Measurements from ENCODE around the gene ARID3B.
"Not testable (repeated sequence)": the region's sequence is repeated elsewhere in the genome, so short reads cannot be mapped to it uniquely, and the experiment has no call there.

The ARID3B gene, protein sequence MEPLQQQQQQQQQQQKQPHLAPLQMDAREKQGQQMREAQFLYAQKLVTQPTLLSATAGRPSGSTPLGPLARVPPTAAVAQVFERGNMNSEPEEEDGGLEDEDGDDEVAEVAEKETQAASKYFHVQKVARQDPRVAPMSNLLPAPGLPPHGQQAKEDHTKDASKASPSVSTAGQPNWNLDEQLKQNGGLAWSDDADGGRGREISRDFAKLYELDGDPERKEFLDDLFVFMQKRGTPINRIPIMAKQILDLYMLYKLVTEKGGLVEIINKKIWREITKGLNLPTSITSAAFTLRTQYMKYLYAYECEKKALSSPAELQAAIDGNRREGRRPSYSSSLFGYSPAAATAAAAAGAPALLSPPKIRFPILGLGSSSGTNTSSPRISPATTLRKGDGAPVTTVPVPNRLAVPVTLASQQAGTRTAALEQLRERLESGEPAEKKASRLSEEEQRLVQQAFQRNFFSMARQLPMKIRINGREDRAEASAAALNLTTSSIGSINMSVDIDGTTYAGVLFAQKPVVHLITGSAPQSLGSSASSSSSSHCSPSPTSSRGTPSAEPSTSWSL
- 40.8 to 60.9 reads per million in 2 donors for total RNA-seq

DNA sequence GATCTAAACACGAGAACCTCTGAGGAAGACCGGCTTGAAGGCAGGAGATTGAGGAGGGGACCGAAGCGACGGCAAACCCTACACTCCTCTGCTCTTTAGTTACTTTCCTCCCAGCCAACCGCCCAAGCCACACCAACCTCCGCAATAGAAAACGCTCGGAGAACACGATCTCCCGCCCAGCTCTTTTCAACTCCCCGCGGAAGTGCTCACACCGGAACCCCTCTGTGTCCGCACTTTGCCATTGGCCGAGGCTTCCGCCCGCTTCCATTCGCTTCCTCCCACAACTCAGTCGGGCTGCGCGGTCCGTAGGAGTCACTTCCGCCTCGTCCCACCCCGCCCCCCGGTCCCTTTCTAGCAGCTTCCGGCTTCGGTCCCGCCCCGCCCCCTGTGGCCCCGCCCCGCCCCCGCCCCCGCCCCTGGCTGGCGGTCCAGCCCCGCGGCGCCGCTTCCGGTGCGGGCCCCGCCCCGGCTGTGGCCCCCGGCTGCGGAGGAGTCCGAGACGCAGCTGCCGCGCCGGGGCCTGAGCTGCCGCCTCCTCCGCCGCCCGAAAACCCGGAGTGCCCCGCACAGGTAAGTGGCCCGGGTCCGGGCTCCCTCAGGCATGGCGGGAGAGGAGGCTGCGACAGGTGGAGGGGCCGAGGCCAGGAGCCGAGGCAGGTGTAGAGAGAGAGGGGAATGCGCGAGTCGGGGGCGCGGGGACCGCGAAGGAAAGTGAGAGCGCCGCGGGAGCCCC lies at the start of gene ARID3B:
Gene ARID3B (plus strand): TSS at position 460 of the 733 bp plus-strand sequence. CDS start 2,717 bp downstream, outside the sequence.
- peak; percentile 93 for DNase-seq

GRCh38 chr15:74496648-74497047 lies 44.4 kb upstream of the ARID3B start:
- DNase-seq, result no peak

GRCh38 chr15:74497584-74497983 lies 43.4 kb upstream of the ARID3B start:
- no peak for DNase-seq

- no peak for DNase-seq
Measured at GRCh38 chr15:74499366-74499765, 41.7 kb upstream of the ARID3B start.

DNA sequence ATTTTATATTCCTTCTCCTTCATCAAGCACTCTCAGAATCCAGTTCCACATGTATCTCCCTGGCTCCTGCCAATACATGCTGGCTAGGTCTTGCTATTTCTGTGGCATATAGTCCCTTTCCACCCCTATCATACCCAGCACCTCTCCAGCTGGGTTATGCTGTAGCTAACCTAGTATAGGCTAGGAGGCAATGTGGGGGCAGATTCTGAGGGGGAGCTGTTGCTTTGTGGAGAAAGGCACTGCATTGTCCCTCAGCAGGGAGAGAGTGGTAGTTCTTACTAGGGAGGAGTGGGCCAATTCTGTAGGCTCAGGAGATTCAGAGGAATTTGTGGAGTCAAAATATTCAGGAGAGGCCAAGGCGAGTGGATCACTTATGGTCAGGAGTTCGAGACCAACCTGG lies 40.6 kb upstream of the ARID3B start:
- no peak for DNase-seq

GRCh38 chr15:74502301-74502700 lies 38.7 kb upstream of the ARID3B start:
- DNase-seq, result no peak

DNA sequence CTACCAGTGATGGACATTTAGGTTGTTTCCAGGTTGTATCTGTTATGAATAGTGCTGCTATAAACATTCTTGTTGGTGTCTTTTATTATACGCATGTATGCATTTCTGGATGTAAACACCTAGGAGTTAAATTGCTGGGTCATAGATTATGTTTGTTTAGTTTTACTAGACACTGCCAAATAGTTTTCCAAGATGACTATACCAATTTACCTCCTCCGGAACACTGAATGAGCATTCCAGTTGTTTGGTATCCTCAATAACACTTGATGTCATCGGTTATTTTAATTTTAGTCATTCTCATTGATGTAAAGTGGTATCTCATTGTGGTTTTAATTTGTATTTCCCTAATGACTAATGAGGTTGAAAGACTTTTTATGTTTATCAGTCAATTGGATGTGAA lies 36.6 kb upstream of the ARID3B start:
- no peak for DNase-seq

DNA sequence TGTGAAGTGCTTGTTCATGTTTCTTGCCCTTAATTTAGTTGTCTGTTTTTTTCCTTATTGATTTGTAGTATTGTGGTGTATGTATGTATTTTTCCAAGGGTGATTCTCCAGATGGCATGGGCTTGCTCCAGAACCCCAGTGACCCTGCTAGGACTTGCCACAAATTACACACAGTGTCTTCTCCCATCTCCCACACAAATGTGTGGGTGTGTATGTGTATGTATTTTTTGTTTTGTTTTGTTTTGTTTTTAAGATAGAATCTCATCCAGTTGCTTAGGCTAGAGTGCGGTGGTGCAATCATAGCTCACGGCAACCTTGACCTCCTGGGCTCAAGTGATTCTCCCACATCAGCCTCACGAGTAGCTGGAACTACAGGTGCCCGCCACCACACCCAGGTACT lies 36.2 kb upstream of the ARID3B start:
- no peak for DNase-seq

DNA sequence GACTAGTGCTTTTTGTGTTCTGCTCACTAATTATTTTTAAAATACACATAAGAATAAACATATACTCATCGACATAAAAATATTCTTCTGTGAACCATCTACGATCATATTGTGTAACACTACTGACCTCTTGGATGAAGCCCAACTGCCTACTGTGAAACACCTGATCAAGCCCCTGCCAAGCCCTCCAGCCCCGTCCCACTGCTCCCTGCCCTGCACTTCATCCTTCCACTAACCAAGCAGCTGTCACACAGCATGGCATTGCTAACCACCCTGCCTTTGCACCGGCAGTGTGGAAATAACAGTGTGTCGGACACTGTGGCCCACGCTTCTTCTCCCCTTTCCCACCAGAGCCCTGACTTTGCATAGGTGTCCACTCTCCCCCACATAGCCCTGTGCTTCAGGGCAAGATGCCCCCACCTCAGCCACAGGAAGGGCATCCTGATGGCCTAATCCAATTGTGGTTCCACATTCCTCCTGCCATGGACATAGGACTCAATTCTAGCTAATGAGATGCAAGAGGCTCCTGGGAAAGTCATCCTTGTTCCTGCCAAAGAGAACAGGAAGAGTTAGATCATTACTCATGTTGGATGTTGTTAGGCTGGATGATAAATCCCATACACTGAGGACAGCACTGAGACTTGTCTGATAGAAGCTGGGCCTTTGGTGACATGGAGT lies 35.0 kb upstream of the ARID3B start:
- no peak for DNase-seq

GRCh38 chr15:74506515-74506840 lies 34.5 kb upstream of the ARID3B start:
- DNase-seq, result no peak

DNA sequence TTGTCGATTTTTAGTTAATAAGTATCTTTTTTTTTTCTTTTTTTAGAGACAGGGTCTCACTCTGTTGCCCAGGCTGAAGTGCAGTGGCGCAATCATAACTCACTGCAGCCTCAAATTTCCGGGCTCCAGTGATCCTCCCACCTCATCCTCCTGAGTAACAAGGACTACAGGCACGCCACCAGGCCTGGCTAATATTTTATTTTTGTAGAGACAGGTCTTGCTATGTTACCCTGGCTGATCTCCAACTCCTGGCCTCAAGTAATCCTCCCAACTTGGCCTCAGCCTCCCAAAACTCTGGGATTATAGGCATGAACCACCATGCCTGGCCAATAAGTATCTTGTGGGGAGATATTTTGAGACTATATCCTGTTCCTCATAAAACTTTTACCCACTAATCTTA lies 29.4 kb upstream of the ARID3B start:
- DNase-seq, result no peak

GRCh38 chr15:74514059-74514458 lies 27.0 kb upstream of the ARID3B start:
- not testable (repeated sequence) for DNase-seq

DNA sequence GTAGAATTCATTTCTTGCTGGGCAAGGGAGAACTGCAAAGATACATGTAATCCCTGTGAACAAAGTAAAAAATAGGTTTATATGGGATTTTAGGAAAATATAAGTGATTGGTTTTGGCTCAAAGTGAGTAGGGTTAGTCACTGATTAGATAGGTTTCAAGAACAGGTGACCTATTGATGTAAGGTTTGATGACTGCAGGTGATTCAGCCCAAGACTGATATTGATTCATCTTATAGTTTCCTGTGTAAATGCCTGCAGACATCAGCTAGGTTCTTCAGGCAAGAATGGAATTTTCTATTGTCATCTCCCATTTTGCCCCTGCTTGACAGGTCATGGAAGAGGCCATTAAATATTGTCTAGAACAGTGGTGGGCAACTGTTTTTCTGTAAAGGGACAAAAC lies 23.9 kb upstream of the ARID3B start:
- no peak for DNase-seq

DNA sequence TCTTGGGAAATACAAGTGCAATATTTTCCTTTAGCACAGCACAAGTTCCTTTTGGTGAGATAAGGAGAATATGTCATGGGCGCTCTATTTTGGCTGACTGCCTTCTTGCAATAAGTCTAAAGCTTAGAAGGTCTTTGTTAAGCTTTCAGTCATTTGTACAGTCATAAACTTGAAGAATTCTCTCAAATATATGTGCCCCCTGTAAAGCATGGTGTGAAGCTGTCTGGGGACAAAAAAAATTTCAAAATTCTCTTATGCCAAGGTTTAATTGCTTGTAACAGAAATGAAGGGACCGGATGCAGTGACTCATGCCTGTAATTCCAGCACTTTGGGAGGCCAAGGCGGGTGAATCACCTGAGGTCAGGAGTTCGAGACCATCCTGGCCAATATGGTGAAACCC lies 21.7 kb upstream of the ARID3B start:
- no peak for DNase-seq

DNA sequence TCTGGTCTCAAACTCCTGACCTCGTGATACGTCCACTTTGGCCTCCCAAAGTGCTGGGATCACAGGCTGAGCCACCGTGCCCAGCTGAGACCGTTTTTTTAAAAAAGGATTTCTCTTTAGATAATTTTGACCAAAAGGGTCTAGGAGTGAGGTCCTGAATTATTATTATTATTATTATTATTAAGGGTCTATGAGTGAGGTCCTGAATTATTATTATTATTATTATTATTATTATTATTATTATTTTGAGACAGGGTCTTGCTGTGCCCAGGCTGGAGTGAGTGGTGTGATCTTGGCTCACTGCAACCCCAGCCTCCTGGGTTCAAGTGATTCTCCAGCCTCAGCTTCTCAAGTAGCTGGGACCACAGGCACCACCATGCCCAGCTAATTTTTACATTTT lies 20.6 kb upstream of the ARID3B start:
- DNase-seq, result no peak

DNA sequence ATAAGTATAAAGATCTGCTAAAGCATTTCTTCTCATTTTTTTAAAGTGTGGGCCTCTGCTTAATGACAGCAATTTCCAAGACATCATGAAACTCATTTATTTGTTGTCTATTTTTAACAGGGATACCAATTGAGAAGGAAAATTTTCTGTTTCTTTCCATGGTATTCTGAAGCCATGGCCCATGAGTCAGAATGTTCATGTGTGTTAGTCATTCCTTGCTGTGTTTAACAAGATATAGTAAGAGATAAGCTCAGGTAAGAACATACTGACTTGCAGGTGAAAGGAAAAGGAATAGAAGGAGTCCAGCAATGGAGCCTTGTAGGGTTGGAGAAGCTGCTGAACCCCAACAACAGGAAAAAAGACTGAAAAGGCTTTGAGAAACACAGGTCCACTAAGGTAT lies 17.0 kb upstream of the ARID3B start:
- DNase-seq, result no peak

DNA sequence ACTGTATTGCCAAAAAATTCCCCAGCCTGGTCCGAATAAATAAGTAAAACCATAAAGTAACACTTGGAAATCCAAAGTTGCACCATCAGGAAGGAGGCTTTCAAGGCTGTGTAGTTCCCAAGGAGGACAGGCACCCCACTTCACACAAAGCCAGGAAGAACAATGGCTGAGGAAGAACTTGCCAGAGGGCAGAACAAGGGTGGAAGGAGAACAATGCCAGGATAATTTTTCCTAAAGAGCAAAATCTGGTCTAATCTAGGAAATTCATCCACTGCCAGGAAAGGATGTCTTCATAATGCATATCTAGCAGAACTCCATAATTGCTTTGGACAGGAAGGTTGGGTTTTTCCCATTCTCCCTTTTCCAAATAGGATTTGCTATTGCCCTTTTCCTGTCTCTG lies 15.7 kb upstream of the ARID3B start:
- no peak for DNase-seq

- DNase-seq, result no peak
Measured at GRCh38 chr15:74525945-74526344, 15.1 kb upstream of the ARID3B start.

GRCh38 chr15:74528876-74529275 lies 12.1 kb upstream of the ARID3B start:
- no peak for DNase-seq

DNA sequence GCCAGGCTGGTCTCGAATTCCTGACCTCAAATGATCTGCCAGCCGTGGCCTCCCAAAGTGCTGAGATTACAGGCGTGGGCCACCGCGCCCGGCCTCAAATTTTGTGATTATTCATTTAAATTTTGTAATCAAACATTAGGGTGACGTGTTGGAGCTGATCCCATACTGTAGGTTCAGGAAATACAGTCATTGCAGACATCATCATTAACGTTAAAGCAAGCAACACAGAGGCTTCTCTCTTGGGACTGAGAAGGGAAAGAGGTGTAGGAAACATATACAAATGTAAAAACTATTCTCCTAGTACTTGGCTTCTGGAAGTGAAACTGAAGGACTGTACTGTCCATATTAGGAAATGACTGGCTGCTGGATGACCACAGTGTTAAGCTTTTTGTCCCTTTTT lies 11.1 kb upstream of the ARID3B start:
- no peak for DNase-seq

DNA sequence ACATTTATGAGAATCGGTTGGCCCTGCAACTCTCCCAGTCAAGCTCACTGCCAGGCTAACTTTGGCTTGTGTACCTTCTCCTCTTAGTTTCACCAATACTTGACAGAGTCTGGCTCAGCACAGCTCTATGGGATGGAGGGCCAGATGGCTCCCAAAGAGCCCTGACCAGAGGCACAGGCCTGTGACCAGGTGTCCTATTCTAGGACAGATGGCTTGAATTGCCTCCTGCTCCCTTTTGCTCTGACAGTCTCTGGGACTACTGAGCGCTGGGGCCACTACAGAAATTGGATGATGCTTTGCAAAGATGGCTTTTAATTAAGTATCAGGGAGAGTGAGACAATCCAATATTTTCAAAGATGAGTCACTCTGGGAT lies 10.3 kb upstream of the ARID3B start:
- no peak for DNase-seq

GRCh38 chr15:74531144-74531811 lies 9.7 kb upstream of the ARID3B start:
- DNase-seq, result no peak

Data from T-helper 9 cell (primary cell).